SIG-M5 (cell line): ENCODE measurements around the gene CFAP77.
"Not testable (repeated sequence)": the region's sequence is repeated elsewhere in the genome, so short reads cannot be mapped to it uniquely, and the experiment has no call there.

Source experiments
- DNase-seq: peaks from one replicate; lab custom pipeline; 2025; lab: John Stamatoyannopoulos, UW

The CFAP77 gene

GRCh38 chr9:132547976-132548730 lies 138.1 kb downstream of the CFAP77 start:
- no peak for DNase-seq

GRCh38 chr9:132548751-132549640 lies 139.0 kb downstream of the CFAP77 start:
- DNase-seq: no peak

- DNase-seq: no peak
Observed at GRCh38 chr9:132551556-132551955, 141.5 kb downstream of the CFAP77 start.

GRCh38 chr9:132552041-132552440 lies 142.0 kb downstream of the CFAP77 start:
- no peak for DNase-seq

GRCh38 chr9:132554755-132555154 lies 144.7 kb downstream of the CFAP77 start:
- DNase-seq: no peak

GRCh38 chr9:132555528-132555927 lies 145.5 kb downstream of the CFAP77 start:
- DNase-seq: no peak

GRCh38 chr9:132556235-132556634 lies 146.2 kb downstream of the CFAP77 start:
- DNase-seq: no peak

GRCh38 chr9:132556714-132557113 lies 146.7 kb downstream of the CFAP77 start:
- DNase-seq: no peak

GRCh38 chr9:132557159-132557558 lies 147.1 kb downstream of the CFAP77 start:
- no peak for DNase-seq

GRCh38 chr9:132559711-132560110 lies 149.7 kb downstream of the CFAP77 start:
- DNase-seq: no peak

GRCh38 chr9:132560616-132561202 lies 150.7 kb downstream of the CFAP77 start:
- no peak for DNase-seq

GRCh38 chr9:132562306-132562573 lies 152.2 kb downstream of the CFAP77 start:
- no peak for DNase-seq

GRCh38 chr9:132564526-132564925 lies 154.5 kb downstream of the CFAP77 start:
- DNase-seq: no peak

- not testable (repeated sequence) for DNase-seq
Observed at GRCh38 chr9:132568787-132569186, 158.8 kb downstream of the CFAP77 start.

- no peak for DNase-seq
Observed at GRCh38 chr9:132571806-132572600, 162.0 kb downstream of the CFAP77 start.

GRCh38 chr9:132572921-132573320 lies 162.9 kb downstream of the CFAP77 start:
- DNase-seq: no peak

- DNase-seq: no peak
Observed at GRCh38 chr9:132575005-132575609, 165.1 kb downstream of the CFAP77 start.

- DNase-seq: no peak
Observed at GRCh38 chr9:132575811-132576210, 165.8 kb downstream of the CFAP77 start.

- DNase-seq: no peak
Observed at GRCh38 chr9:132577119-132577518, 167.1 kb downstream of the CFAP77 start.

- DNase-seq: no peak
Observed at GRCh38 chr9:132578367-132578932, 168.4 kb downstream of the CFAP77 start.

- DNase-seq: no peak
Observed at GRCh38 chr9:132579427-132579798, 169.4 kb downstream of the CFAP77 start.
